H9 (cell line): ENCODE data around the gene P3H3. TPM values are rescaled to one million over a fixed set of nuclear protein-coding genes. Genes with fewer than 3 reads are reported as not detected.
A peak's percentile ranks its signal among the peaks of the same experiment; 100 is the strongest.

Source experiments
- DNase-seq: peaks from one replicate; pipeline ENCODE4 v3.0.0-alpha.2; 2017
- H2AFZ ChIP-seq: one replicate; pipeline ENCODE4 v1.6.1; 2013; ENCODE audit warnings: mild to moderate bottlenecking, low read length, control low read depth, moderate library complexity
- H2AK5ac ChIP-seq: 2 replicates; pipeline ENCODE4 v1.6.1; 2013; ENCODE audit warnings: low read length, control low read depth, mixed read lengths; ENCODE audit not compliant: insufficient read length
- H2BK120ac ChIP-seq: one replicate; pipeline ENCODE4 v1.6.1; 2013; ENCODE audit warnings: low read depth, mild to moderate bottlenecking, low read length, control low read depth, inconsistent platforms; ENCODE audit not compliant: poor library complexity, severe bottlenecking
- H2BK12ac ChIP-seq: 2 replicates; pipeline ENCODE4 v1.6.1; 2013; ENCODE audit warnings: low read length, control low read depth, mixed read lengths, low read depth; ENCODE audit not compliant: insufficient read length
- H2BK15ac ChIP-seq: 2 replicates; pipeline ENCODE4 v1.6.1; 2013; ENCODE audit warnings: low read depth, low read length, control low read depth
- H2BK20ac ChIP-seq: one replicate; pipeline ENCODE4 v1.6.1; 2013; ENCODE audit warnings: low read depth, mild to moderate bottlenecking, low read length, control low read depth, inconsistent platforms; ENCODE audit not compliant: poor library complexity, severe bottlenecking
- H2BK5ac ChIP-seq: 2 replicates; pipeline ENCODE4 v1.6.1; 2013; ENCODE audit warnings: low read length, control low read depth, mixed read lengths; ENCODE audit not compliant: insufficient read length
- H3K14ac ChIP-seq: 2 replicates; pipeline ENCODE4 v1.6.1; 2013; ENCODE audit warnings: low read length, control low read depth; ENCODE audit not compliant: insufficient read depth
- H3K18ac ChIP-seq: 2 replicates; pipeline ENCODE4 v1.6.1; 2013; ENCODE audit warnings: low read depth, mild to moderate bottlenecking, mixed read lengths, low read length, control low read depth; ENCODE audit not compliant: insufficient read length
- H3K23ac ChIP-seq: 2 replicates; pipeline ENCODE4 v1.6.1; 2013; ENCODE audit warnings: low read length, control low read depth, mixed read lengths, low read depth; ENCODE audit not compliant: insufficient read length
- H3K23me2 ChIP-seq: 2 replicates; pipeline ENCODE4 v1.6.1; 2013; ENCODE audit warnings: low read depth, mild to moderate bottlenecking, mixed read lengths, low read length, control low read depth; ENCODE audit not compliant: insufficient read length, poor library complexity, severe bottlenecking
- H3K27ac ChIP-seq: 2 replicates; pipeline ENCODE4 v1.5.1; 2013; ENCODE audit warnings: low read length, control low read depth, mixed read lengths, low read depth; ENCODE audit not compliant: insufficient read length
- H3K27me3 ChIP-seq: 2 replicates; pipeline ENCODE4 v1.6.1; 2013; ENCODE audit warnings: low read length, control low read depth, inconsistent platforms; ENCODE audit not compliant: insufficient read depth
- H3K4ac ChIP-seq: 2 replicates; pipeline ENCODE4 v1.6.1; 2013; ENCODE audit warnings: low read depth, mild to moderate bottlenecking, control low read depth, inconsistent platforms, low read length, moderate library complexity
- H3K4me1 ChIP-seq: 2 replicates; pipeline ENCODE4 v1.6.1; 2013; ENCODE audit warnings: low read length, control low read depth, inconsistent platforms; ENCODE audit not compliant: insufficient read depth
- H3K4me2 ChIP-seq: 2 replicates; pipeline ENCODE4 v1.6.1; 2013; ENCODE audit warnings: low read length, control low read depth, mixed read lengths; ENCODE audit not compliant: insufficient read length, insufficient read depth
- H3K56ac ChIP-seq: 2 replicates; pipeline ENCODE4 v1.6.1; 2013; ENCODE audit warnings: low read depth, mild to moderate bottlenecking, mixed read lengths, low read length, control low read depth; ENCODE audit not compliant: insufficient read length
- H3K79me1 ChIP-seq: 2 replicates; pipeline ENCODE4 v1.6.1; 2013; ENCODE audit warnings: low read depth, mild to moderate bottlenecking, moderate library complexity, low read length, control low read depth, inconsistent platforms; ENCODE audit not compliant: insufficient read depth, poor library complexity, severe bottlenecking
- H3K79me2 ChIP-seq: 2 replicates; pipeline ENCODE4 v1.6.1; 2013; ENCODE audit warnings: low read length, control low read depth, inconsistent platforms; ENCODE audit not compliant: insufficient read depth
- H3K9ac ChIP-seq: 2 replicates; pipeline ENCODE4 v1.6.1; 2013; ENCODE audit warnings: low read length, control low read depth, mixed read lengths; ENCODE audit not compliant: insufficient read length; ENCODE audit errors: extremely low read depth
- H3K9me3 ChIP-seq: one replicate; pipeline ENCODE4 v1.6.1; 2013; ENCODE audit warnings: low read depth, low read length, inconsistent platforms; ENCODE audit not compliant: control insufficient read depth
- H3T11ph ChIP-seq: one replicate; pipeline ENCODE4 v1.6.1; 2013; ENCODE audit warnings: mild to moderate bottlenecking, low read length, control low read depth, inconsistent platforms
- H4K20me1 ChIP-seq: one replicate; pipeline ENCODE4 v1.6.1; 2013; ENCODE audit not compliant: control insufficient read depth, insufficient read length, insufficient read depth
- H4K5ac ChIP-seq: 2 replicates; pipeline ENCODE4 v1.6.1; 2013; ENCODE audit warnings: low read depth, mild to moderate bottlenecking, mixed read lengths, low read length, control low read depth; ENCODE audit not compliant: insufficient read length
- H4K8ac ChIP-seq: replicated peaks from 2 replicates; pipeline ENCODE4 v1.6.1; 2013; ENCODE audit warnings: low read length, control low read depth, mixed read lengths, low read depth; ENCODE audit not compliant: insufficient read length
- H4K91ac ChIP-seq: 2 replicates; pipeline ENCODE4 v1.6.1; 2013; ENCODE audit warnings: low read depth, mild to moderate bottlenecking, moderate library complexity, mixed read lengths, low read length, control low read depth; ENCODE audit not compliant: insufficient read length
- H3K27ac Mint-ChIP-seq, 3 experiments: 2 replicates in 2 of 3; 3 replicates in 1 of 3; pipeline ENCODE4 v1.8.0; 2020 to 2021; ENCODE audit warnings: mixed read lengths in 3 of 3, mild to moderate bottlenecking in 1 of 3, moderate library complexity in 1 of 3
- H3K27me3 Mint-ChIP-seq: 2 replicates; pipeline ENCODE4 v1.8.0; 2021; ENCODE audit warnings: low read depth, mild to moderate bottlenecking, moderate library complexity, mixed read lengths
- H3K36me3 Mint-ChIP-seq, 3 experiments: 2 replicates in 2 of 3; 3 replicates in 1 of 3; pipeline ENCODE4 v1.8.0; 2020 to 2021; ENCODE audit warnings: low read depth in 3 of 3, mixed read lengths in 3 of 3; ENCODE audit not compliant: insufficient read depth in 1 of 3
- H3K4me1 Mint-ChIP-seq, 2 experiments: 2 replicates each; pipeline ENCODE4 v1.8.0; 2020; ENCODE audit warnings: mixed read lengths in 2 of 2
- H3K4me3 Mint-ChIP-seq, 2 experiments: 2 replicates in 1 of 2; 3 replicates in 1 of 2; pipeline ENCODE4 v1.8.0; 2020 to 2021; ENCODE audit warnings: mild to moderate bottlenecking in 2 of 2, mixed read lengths in 2 of 2, moderate library complexity in 1 of 2
- H3K9me3 Mint-ChIP-seq, 2 experiments: 2 replicates in 1 of 2; 3 replicates in 1 of 2; pipeline ENCODE4 v1.8.0; 2020; ENCODE audit warnings: mild to moderate bottlenecking in 2 of 2, mixed read lengths in 2 of 2, moderate library complexity in 1 of 2
- CTCF ChIP-seq: fragments of 200-600 bp; sonication (generic); conservative IDR thresholded peaks from 3 replicates; pipeline ENCODE4 v1.8.0; 2021; ENCODE audit warnings: antibody characterized with exemption, mild to moderate bottlenecking
- WGBS: extraction: QIAGEN DNeasy Blood & Tissue Kit; methylation state at CpG from one replicate; pipeline ENCODE4 v1.1.7; 2013; ENCODE audit warnings: missing lambda C conversion rate, low lambda C conversion rate, mixed read lengths; ENCODE audit not compliant: insufficient read length; ENCODE audit errors: extremely low coverage; 5-methylcytosine and 5-hydroxymethylcytosine counted together
- total RNA-seq: library from RNA; stranded (reverse); gene quantifications from 2 replicates; pipeline ENCODE4 v1.2.1, GENCODE V29; 2021

The P3H3 gene
- total RNA-seq, 1 experiment from 2014 or later: 55.0 TPM

- Histone ChIP-seq H3K79me2 (peaks cover 5% of the 10 kb centered on the region; the same call in 1 of the 2 replicates), H4K91ac (no peak overlapping the region), H4K5ac (no peak overlapping the region), H3K14ac (no peak overlapping the region), H3K27ac (no peak overlapping the region), H3K4me1 (no peaks in the 10 kb centered on the region; the same call in 1 of the 2 replicates), H3K4me2 (peak overlapping the region; percentile 94), H2BK12ac (no peak overlapping the region), H3K79me1 (no peaks in the 10 kb centered on the region), H2AK5ac (no peak overlapping the region), H2AFZ (no peak overlapping the region), H3T11ph (no peak overlapping the region), H3K4ac (no peak overlapping the region), H2BK5ac (no peak overlapping the region), H4K8ac (no peak overlapping the region), H3K56ac (no peak overlapping the region), H4K20me1 (no peaks in the 10 kb centered on the region), H3K27me3 (no peaks in the 10 kb centered on the region), H3K9me3 (no peaks in the 10 kb centered on the region), H3K9ac (no peak overlapping the region), H2BK20ac (no peak overlapping the region), H2BK120ac (no peak overlapping the region), H3K18ac (no peak overlapping the region), H2BK15ac (no peak overlapping the region), H3K23me2 (peaks cover 9% of the 10 kb centered on the region), H3K23ac (no peak overlapping the region)
- H3K4me1 Mint-ChIP-seq: peaks cover 47 to 52% of the 10 kb centered on the region in 2 experiments
- no peak for TF ChIP-seq CTCF
- H3K9me3 Mint-ChIP-seq: no peaks in the 10 kb centered on the region; a peak in 1 of 5 replicates
- no CpG with 5 or more reads among the region's 33 CpGs for WGBS
- peaks cover 51 to 78% (median 68%) of the 10 kb centered on the region in 3 experiments for H3K36me3 Mint-ChIP-seq
- H3K27ac Mint-ChIP-seq: peak overlapping the region in 2 of 3 experiments; percentile 52 to 92; a peak in 3 of 7 replicates
- no peaks in the 10 kb centered on the region; the same call in 1 of the 2 replicates for H3K27me3 Mint-ChIP-seq
- H3K4me3 Mint-ChIP-seq: peak overlapping the region; percentile 93 to 95
- no peak for DNase-seq
These were observed 38.8 kb downstream of the P3H3 start for GRCh38 chr12:6866920-6867412.
